Spleen (tissue), 7 donors: ENCODE data around the gene EMC6.

Experiments
- POLR2AphosphoS5 ChIP-seq, 3 donors: sonication (generic); formaldehyde crosslinking; IDR thresholded peaks; one replicate each; pipeline ENCODE4 v1.5.1; 2017; ENCODE audit warnings: antibody characterized with exemption in 3 of 3
- TF ChIP-seq, protein P1 (sequence below), 11 experiments: fragments of 200-600 bp in 7 of 11; fragments of 450-650 bp in 4 of 11; sonication (generic) in 4 of 11; IDR thresholded peaks in 8 of 11; conservative IDR thresholded peaks in 3 of 11; 1 replicate in 7 of 11; 2 replicates in 4 of 11; pipeline versions ENCODE4 v1.4.0 to v1.8.0; 2016 to 2021; ENCODE audit warnings: antibody characterized with exemption in 11 of 11, inconsistent platforms in 4 of 11, mild to moderate bottlenecking in 1 of 11
- donor health status: DM: no; HTN: no; CAD: no; lungs with moderate emphysema.
- donor health status: DM: no; HTN: no; CAD: no.
- donor health status: DM: no; HTN: no; CAD: no.

DNA sequence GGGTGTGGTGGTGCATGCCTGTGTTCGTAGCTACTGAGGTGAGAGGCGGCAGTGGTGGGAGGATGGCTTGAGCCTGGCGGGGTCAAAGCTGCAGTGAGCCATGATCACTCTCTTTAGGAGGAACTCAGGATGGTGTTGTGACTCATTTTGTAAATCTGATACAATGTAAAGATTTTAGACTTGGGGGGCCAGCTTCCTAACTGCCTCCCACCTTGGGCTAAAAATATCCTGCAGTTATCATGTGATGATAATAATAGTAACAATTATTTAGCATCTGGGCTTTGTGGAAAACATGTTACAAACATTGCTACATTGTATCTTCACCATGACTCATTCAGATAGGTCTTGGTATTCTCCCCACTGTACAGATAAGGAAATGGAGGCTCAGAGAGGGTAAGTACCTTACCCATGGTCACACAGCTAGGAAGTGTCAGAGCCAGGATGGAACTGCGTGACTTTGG is 24.7 kb upstream of the EMC6 start:
- no peak for TF ChIP-seq POLR2AphosphoS5 (IDR thresholded peaks at IDR 0.05)
- TF ChIP-seq, protein P1, sequence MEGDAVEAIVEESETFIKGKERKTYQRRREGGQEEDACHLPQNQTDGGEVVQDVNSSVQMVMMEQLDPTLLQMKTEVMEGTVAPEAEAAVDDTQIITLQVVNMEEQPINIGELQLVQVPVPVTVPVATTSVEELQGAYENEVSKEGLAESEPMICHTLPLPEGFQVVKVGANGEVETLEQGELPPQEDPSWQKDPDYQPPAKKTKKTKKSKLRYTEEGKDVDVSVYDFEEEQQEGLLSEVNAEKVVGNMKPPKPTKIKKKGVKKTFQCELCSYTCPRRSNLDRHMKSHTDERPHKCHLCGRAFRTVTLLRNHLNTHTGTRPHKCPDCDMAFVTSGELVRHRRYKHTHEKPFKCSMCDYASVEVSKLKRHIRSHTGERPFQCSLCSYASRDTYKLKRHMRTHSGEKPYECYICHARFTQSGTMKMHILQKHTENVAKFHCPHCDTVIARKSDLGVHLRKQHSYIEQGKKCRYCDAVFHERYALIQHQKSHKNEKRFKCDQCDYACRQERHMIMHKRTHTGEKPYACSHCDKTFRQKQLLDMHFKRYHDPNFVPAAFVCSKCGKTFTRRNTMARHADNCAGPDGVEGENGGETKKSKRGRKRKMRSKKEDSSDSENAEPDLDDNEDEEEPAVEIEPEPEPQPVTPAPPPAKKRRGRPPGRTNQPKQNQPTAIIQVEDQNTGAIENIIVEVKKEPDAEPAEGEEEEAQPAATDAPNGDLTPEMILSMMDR (IDR thresholded peaks at IDR 0.05 in 8 of 11, conservative IDR thresholded peaks at IDR 0.05 in 3 of 11): no peak
